Brain pericyte (primary cell): ENCODE measurements around the gene HMGB4.

ENCODE experiments used
- DNase-seq: peaks from one replicate; pipeline ENCODE4 v3.0.0-alpha.2; 2012; ENCODE audit warnings: low read depth, low spot score

Gene HMGB4

DNA sequence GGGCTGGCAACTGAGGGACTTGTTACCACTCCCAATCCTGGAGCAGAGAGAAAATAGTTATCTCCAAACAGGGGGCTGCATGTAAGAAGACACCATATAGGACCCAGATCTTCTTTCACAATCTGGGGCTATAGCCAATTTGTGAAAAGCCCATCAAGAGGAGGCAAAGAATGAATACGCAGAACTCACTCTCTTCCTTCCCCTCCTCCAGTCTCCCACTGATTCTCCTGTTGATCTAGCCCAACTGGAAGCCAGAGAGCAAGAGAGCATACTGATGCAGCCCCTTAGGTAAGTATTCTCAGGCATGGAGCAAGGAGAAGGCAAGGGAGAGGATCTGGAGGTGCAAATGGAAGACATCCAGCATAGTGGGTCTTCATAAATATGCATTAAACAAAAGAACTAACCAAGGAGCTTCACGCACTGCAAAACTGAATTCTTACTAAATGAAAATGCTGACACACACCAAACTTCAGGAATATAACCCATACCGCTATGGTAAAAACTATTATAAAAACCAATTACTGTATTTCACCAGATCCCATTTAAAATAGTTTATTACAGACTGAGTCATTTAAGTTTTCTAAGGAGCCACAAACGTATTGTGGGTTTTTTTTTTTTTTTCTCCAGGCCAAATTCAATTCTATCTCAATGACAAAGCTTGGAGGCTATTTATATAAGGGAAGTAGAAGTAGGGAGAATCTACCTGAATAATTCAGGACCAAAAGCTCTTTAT lies 15.5 kb upstream of the HMGB4 start:
- no peak for DNase-seq

GRCh38 chr1:33849211-33849610 lies 14.7 kb upstream of the HMGB4 start:
- DNase-seq, result no peak

GRCh38 chr1:33850481-33850880 lies 13.4 kb upstream of the HMGB4 start:
- no peak for DNase-seq

DNA sequence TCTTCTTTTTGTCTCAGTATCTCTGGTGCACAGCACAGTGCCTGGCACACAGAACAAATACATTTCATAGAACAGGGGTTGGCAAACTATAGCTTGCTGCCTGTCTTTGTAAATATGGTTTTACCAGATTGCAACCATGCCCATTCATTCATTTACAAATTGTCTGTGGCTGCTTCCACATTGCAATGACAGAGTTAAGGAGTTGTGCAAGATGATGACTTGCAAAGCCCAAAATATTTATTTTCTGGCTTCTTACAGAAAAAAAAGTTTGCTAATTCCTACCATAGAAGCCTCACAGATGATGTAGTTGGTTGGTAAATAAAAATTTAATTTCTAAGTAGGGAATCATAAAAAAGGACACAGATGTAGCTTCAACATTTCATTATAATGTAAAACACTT lies 11.2 kb upstream of the HMGB4 start:
- no peak for DNase-seq

GRCh38 chr1:33853431-33853830 lies 10.4 kb upstream of the HMGB4 start:
- no peak for DNase-seq

- no peak for DNase-seq
These were observed 9.8 kb upstream of the HMGB4 start for GRCh38 chr1:33854091-33854490.

DNA sequence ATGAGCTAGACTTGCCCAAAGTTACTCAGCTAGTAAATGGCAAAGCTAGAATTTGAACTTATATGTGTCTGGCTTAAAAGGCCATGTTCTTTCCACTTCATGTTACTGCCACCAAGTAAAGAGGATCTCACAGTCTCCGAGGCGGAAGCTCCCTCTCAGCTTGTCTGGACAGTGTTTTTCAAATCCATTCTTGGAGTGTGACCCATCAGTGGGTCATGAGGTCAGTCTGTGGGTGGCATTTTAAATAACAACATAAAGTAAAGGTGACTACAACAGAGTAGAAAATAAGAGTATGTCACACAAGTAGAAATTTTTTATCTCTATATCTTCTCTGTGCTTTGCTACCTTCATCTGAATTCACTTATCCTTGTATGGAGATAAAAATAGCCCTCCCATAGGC lies 3.2 kb upstream of the HMGB4 start:
- DNase-seq, result no peak

DNA sequence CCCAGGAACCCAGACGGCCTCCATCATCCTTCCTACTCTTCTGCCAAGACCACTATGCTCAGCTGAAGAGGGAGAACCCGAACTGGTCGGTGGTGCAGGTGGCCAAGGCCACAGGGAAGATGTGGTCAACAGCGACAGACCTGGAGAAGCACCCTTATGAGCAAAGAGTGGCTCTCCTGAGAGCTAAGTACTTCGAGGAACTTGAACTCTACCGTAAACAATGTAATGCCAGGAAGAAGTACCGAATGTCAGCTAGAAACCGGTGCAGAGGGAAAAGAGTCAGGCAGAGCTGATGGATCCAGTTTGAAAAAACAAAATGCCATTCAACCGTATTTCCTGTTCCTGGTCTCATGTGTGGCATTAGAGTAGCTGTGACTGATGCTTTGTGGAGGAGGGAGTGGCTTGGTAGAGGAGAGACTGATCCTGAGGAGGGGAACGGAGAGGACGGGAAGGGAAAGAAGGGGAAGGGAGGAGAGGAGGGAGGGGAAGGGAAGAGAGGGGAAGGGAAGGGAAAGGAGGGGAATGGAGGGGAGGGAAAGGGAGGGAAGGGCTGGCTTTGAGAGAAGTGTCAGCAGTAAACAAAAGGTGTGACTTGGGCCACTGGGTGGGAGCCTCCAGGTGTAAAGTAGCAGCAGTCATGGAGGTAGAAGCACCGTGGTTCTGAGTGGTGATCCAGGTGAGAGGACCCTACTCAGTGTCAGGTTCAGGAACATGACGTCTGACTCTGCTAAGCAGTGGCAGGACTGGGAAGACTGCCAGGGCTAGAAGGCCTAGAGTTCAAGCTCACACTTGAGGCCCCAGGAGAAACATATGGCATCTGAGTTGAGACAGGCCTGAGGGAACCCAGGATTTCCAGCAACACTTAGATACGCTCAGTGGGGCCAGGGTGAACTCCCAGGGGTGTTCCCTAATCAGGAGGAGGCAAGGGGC lies 846 bp downstream of the HMGB4 start:
- DNase-seq, result no peak

- DNase-seq, result no peak
These were observed 2.4 kb downstream of the HMGB4 start for GRCh38 chr1:33866281-33866680.

DNA sequence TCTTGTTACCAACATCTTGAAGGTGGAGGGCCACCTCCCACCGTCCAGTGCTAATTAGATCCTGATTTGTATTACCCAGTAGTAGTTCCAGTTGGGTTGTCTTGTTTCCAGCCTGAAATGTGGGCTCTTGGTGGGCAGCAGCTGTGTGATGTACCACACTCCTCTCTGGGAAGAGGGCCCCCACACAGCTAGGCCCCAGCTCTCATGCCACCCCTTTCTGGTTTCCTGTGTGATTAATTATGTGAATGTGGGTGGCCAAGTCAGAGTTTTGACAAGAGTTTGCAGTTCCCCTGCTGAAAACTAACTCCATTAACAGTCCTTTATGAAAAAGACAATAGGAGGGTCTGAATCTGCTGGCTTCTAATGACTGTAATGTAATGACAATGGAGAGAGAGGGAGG lies 3.8 kb downstream of the HMGB4 start:
- no peak for DNase-seq

- DNase-seq, result no peak
These were observed 8.4 kb downstream of the HMGB4 start for GRCh38 chr1:33872275-33872674.

GRCh38 chr1:33872683-33873082 lies 8.8 kb downstream of the HMGB4 start:
- no peak for DNase-seq

DNA sequence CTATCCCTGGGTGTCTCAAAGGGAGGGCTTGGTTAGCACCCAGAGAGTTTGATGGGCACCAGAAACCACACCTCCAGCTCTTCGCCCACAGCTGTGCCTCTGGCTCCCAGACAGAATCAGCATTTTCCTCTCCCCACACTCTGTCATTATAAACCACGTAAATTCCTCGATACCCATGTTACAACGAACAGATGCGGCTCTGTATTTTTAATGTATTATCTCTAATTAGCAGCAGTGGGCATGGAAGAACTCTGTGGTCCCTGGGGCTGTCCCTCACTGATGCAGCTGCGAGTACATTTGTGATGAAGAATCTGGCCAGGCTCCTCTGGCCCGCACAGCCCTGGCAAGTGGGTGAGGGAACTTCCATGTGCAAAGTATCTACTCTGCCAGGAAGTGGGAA lies 10.8 kb downstream of the HMGB4 start:
- DNase-seq, result no peak

- DNase-seq, result no peak
These were observed 12.0 kb downstream of the HMGB4 start for GRCh38 chr1:33875862-33876261.

DNA sequence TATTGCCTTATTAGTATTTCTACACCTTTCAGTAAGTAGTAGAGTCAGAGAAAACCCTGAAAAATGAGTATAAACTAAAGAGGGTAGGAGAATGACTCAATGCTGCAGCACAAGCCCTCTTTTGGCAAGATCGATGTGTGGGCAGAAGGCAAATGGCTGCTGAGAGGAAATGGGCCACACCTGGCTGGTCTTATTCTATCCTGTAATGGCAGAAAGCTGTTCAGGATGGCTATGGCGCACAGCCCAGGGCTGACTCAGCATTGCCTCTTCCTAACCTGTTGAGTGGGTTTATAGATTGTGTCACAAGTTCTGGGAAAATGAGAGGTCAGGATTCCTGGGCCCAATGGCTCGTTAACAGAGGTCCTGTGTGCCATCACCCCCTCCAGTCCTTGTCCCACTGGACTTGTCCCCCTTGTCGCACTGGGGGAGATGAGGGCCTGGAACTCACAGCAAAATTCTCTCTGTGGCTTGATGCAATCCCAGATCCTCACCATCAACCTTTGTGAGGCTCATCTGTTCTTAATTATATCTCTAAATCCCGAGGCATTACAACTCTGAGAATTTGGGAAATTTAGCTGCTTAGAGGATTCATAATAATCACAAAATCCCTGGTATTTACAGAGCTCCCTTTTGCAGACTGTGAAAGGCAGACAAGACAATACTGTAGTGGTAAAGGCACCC lies 13.2 kb downstream of the HMGB4 start:
- no peak for DNase-seq

GRCh38 chr1:33878392-33878791 lies 14.5 kb downstream of the HMGB4 start:
- DNase-seq, result no peak

DNA sequence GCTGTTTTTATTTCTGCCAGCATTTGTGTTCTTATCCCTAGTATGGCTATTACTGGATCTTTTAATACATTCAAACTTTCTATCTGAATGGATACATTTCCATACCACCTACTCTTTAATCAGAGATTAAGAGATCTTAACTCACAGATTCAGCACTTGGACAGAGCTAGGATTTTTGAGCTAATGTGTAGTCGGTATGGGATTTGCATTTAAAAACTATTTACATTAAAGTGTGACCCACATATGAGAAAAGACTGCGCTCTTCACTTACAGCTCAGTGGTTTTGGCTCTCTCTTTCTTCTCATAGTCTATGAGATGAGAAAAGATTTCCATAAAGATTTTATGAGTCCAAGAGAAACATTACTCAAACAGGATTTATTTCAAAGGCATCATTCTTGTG lies 16.4 kb downstream of the HMGB4 start:
- DNase-seq, result no peak

DNA sequence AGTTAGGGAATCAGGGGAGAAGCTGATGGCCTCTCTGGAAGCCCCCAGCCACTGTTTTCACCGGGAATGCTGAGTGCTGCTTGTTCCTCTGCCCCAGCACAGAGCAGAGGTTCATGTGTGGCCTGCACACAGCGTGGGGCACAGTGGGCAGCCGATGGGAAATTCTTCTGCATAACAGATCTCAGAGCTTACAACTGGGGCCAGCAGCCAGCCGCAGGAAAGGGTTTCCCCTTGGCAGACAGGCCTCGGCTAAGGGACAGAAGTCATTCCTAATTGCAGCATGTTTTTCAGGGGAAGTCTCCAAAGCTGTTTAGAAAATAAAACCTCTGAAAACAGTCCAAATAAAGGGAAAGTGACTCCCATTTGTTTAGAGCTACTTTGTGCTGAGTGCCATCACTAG lies 22.6 kb downstream of the HMGB4 start:
- DNase-seq, result no peak

DNA sequence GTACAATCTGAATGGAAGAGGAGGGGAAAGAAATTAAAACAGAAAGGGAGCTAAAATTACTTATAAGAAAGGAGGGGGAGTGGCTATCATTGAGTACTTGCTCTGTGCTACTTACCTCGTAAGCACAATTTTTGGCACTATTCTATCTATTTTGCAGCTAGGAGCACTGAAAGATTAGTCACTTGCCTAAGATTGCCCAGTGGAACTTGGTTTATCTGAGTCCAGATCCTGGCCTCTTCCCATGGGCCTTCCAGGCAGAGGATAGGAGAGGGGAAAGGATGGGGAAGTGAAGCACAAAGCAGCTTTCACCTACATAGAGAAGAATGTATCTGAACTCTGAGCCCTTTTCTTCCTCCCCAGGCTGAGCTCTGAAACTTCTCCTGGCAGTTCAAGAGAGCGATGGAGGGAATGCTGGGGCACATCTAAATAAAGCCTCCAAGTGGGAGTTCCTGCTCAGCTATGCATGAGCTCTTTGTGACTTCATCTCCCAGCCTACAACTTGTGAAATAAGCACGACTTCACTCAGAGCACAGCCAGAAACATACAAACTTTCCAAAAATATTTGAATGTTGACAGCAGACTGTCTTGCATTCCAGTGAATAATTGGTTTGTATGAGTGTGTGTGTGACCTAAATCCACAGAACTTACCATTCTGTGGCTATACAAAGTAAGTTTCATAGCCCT lies 29.4 kb downstream of the HMGB4 start:
- DNase-seq, result no peak

DNA sequence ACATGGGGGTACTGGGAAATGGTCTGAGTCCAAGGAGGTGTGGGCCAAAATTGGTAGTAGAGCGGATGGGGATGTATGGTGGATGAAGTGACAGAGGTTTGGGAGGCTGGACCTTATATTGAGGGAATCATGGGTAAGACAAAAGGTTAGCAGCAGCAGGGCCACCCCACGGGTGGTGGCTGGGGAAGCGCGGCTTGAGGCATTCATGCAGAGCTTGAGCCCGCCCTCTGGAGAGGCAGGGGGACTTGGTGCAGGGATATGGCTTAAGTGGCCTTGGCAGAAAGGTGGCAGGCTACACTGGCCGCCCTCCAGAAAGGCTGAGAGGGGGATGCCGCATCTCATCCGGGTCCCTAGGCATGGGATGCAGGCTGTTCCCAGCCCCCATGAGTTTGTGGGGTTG lies 31.5 kb downstream of the HMGB4 start:
- no peak for DNase-seq

DNA sequence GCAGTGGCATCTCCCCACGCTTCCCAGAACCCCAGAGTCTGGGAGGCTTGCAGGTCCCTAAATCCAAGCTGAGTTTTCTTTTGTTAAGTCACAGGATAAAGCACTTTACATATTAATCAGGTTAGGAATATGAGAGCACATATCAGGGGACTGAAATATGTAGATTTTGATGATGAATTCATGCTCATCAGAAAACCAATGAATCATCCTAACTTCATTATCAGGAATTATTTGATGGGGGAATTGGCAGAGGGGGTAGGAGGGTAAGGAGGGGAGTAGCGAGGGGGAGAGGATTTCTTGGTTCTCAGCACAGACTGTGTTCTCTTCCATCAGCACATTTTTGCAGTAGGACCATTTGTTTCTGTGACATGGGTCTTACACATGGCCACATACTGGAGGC lies 32.1 kb downstream of the HMGB4 start:
- DNase-seq, result no peak
